Activated CD8-positive, alpha-beta T cell treated with anti-CD3 and anti-CD28 coated beads for 36 hours (primary cell): ENCODE measurements around the gene HNF1B. TPM values are rescaled to one million over a fixed set of nuclear protein-coding genes. Genes with fewer than 3 reads are reported as not detected.

Experiments used
- ATAC-seq: fragments of 200-7000 bp; cut with Tn5 transposase; one replicate; pipeline ENCODE4 v1.10.0; 2021; ENCODE audit warnings: mild to moderate bottlenecking, moderate library complexity
- CTCF ChIA-PET: fragments of 350-600 bp; sonication (Branson Sonifier 250); formaldehyde crosslinking; loops from one replicate; lab custom pipeline; 2021; ENCODE audit warnings: antibody characterized with exemption; lab: Charles Lee
- POLR2A ChIA-PET: fragments of 350-600 bp; sonication (Branson Sonifier 250); formaldehyde crosslinking; loops from one replicate; lab custom pipeline; 2021; ENCODE audit warnings: antibody characterized with exemption; lab: Charles Lee
- DNase-seq: peaks from one replicate; pipeline ENCODE4 v3.0.0-alpha.2; 2020
- H3K27ac Mint-ChIP-seq: one replicate; pipeline ENCODE4 v1.8.0; 2021; ENCODE audit warnings: mild to moderate bottlenecking, mixed read lengths
- H3K27me3 Mint-ChIP-seq: one replicate; pipeline ENCODE4 v1.8.0; 2021; ENCODE audit warnings: mixed read lengths
- H3K36me3 Mint-ChIP-seq: one replicate; pipeline ENCODE4 v1.8.0; 2021; ENCODE audit warnings: low read depth, mixed read lengths
- H3K4me1 Mint-ChIP-seq: one replicate; pipeline ENCODE4 v1.8.0; 2021; ENCODE audit warnings: low read depth, mixed read lengths
- H3K4me3 Mint-ChIP-seq: one replicate; pipeline ENCODE4 v1.8.0; 2021; ENCODE audit warnings: mild to moderate bottlenecking, moderate library complexity, mixed read lengths
- H3K9me3 Mint-ChIP-seq: one replicate; pipeline ENCODE4 v1.8.0; 2021; ENCODE audit warnings: mixed read lengths
- CTCF ChIP-seq: fragments of 200-600 bp; IDR thresholded peaks from one replicate; pipeline ENCODE4 v1.8.0; 2022; ENCODE audit warnings: antibody characterized with exemption, mild to moderate bottlenecking
- intact Hi-C: fragments of 100-400 bp; cut with micrococcal nuclease; formaldehyde crosslinking; loops from one replicate; pipeline ENCODE4 v1.10.0; 2022
- total RNA-seq, 2 experiments: library from RNA; stranded (reverse); gene quantifications; one replicate each; pipeline ENCODE4 v1.2.3, GENCODE V29; 2021

The HNF1B gene
- total RNA-seq, 2 experiments from 2014 or later, result 0.59 to 0.60 TPM

GRCh38 chr17:37672548-37673078 is 72.2 kb downstream of the HNF1B start:
- Mint-ChIP-seq H3K9me3 (no peaks in the 10 kb centered on the region), H3K4me3 (no peak overlapping the region), H3K27ac (no peak overlapping the region), H3K4me1 (no peaks in the 10 kb centered on the region), H3K36me3 (no peaks in the 10 kb centered on the region), H3K27me3 (peaks cover 12% of the 10 kb centered on the region)
- TF ChIP-seq CTCF, result no peak
- no peak for DNase-seq
- ChIA-PET CTCF (interaction anchor here (0.9 kb wide), 1 partner anchor 119 kb away, joined by 4 read pairs; no protein-coding TSS in a partner anchor), POLR2A (interaction anchor here (1.2 kb wide), 1 partner anchor 11 kb away, joined by 3 read pairs; no protein-coding TSS in a partner anchor)
- intact Hi-C loops, result no loop called here
- no peak for ATAC-seq

GRCh38 chr17:37671824-37672547 is 72.9 kb downstream of the HNF1B start:
- ATAC-seq (no peak), DNase-seq (no peak)
- POLR2A ChIA-PET, result interaction anchor here (1.2 kb wide), 1 partner anchor 10 kb away, joined by 3 read pairs; no protein-coding TSS in a partner anchor
- Mint-ChIP-seq H3K9me3 (no peaks in the 10 kb centered on the region), H3K27me3 (peaks cover 9% of the 10 kb centered on the region), H3K36me3 (no peaks in the 10 kb centered on the region), H3K27ac (no peak overlapping the region), H3K4me3 (no peak overlapping the region), H3K4me1 (no peaks in the 10 kb centered on the region)
- intact Hi-C loops, result no loop called here
- CTCF ChIA-PET, result interaction anchor here (0.9 kb wide), 1 partner anchor 120 kb away, joined by 4 read pairs; no protein-coding TSS in a partner anchor
- TF ChIP-seq CTCF, result no peak

- Mint-ChIP-seq H3K4me1 (no peaks in the 10 kb centered on the region), H3K9me3 (no peaks in the 10 kb centered on the region), H3K27me3 (peaks cover 3% of the 10 kb centered on the region), H3K4me3 (no peak overlapping the region), H3K36me3 (no peaks in the 10 kb centered on the region), H3K27ac (no peak overlapping the region)
- ChIA-PET CTCF (no interaction called here), POLR2A (interaction anchor here (0.6 to 1.2 kb wide), 2 partner anchors 9 to 27 kb away, joined by 3 read pairs; no protein-coding TSS in a partner anchor)
- DNase-seq (no peak), ATAC-seq (no peak)
- intact Hi-C loops, result no loop called here
- TF ChIP-seq CTCF, result no peak
Observed at GRCh38 chr17:37671028-37671823, 73.6 kb downstream of the HNF1B start.

GRCh38 chr17:37667039-37667438 is 77.8 kb downstream of the HNF1B start:
- no peaks in the 10 kb centered on the region for H3K36me3 Mint-ChIP-seq
- H3K4me3 Mint-ChIP-seq, result no peak overlapping the region
- CTCF ChIA-PET, result interaction anchor here (0.7 to 1.3 kb wide), 2 partner anchors 16 to 139 kb away, joined by 3 read pairs; no protein-coding TSS in a partner anchor
- H3K27ac Mint-ChIP-seq, result no peak overlapping the region
- no peaks in the 10 kb centered on the region for H3K27me3 Mint-ChIP-seq
- no peak for ATAC-seq
- no peaks in the 10 kb centered on the region for H3K9me3 Mint-ChIP-seq
- intact Hi-C loops, result no loop called here
- POLR2A ChIA-PET, result interaction anchor here (1.0 kb wide), 1 partner anchor 44 kb away, joined by 3 read pairs; no protein-coding TSS in a partner anchor
- H3K4me1 Mint-ChIP-seq, result no peaks in the 10 kb centered on the region
- no peak for TF ChIP-seq CTCF
- DNase-seq, result no peak
